OCI-LY3 (cell line): Measurements from ENCODE around the gene KCNE4.

ENCODE experiments used
- CTCF ChIP-seq: fragments of 200-600, 300-600 bp; sonication (generic); IDR thresholded peaks from 2 replicates; pipeline ENCODE4 v1.5.1; 2014; ENCODE audit warnings: antibody characterized with exemption, low read length, low read depth
- EZH2phosphoT487 ChIP-seq: fragments of 200-600 bp; shearing (Covaris generic); IDR thresholded peaks from 2 replicates; pipeline ENCODE4 v1.6.1; 2018; ENCODE audit warnings: antibody characterized with exemption, mixed run types, low read depth

GRCh38 chr2:223010641-223011040, 41.3 kb upstream of the KCNE4 start:
- no peak for TF ChIP-seq CTCF
- no peak for TF ChIP-seq EZH2phosphoT487
